Psoas muscle (tissue), 8 donors: Measurements from ENCODE around the gene MRPL2. TPM values are rescaled to one million over a fixed set of nuclear protein-coding genes. Genes with fewer than 3 reads are reported as not detected.

Experiments
- ATAC-seq, 4 donors: fragments of 200-7000 bp; cut with Tn5 transposase; one replicate each; pipeline ENCODE4 v1.9.1; 2020; ENCODE audit warnings: moderate library complexity in 3 of 4, mild to moderate bottlenecking in 2 of 4
- DNase-seq, 2 donors: peaks; one replicate each; pipeline ENCODE4 v3.0.0-alpha.2; 2020
- H3K27ac ChIP-seq: fragments of 200-600 bp; one replicate; pipeline ENCODE4 v1.8.0; 2022
- H3K27me3 ChIP-seq, 3 donors: fragments of 200-600 bp in 1 of 3; one replicate each; pipeline versions ENCODE4 v1.6.1 to v1.8.0; 2013 to 2022; ENCODE audit warnings: low read length in 2 of 3, mild to moderate bottlenecking in 2 of 3, moderate library complexity in 1 of 3; ENCODE audit not compliant: insufficient read depth in 3 of 3
- H3K36me3 ChIP-seq, 2 donors: fragments of 200-600 bp in 1 of 2; one replicate each; pipeline versions ENCODE4 v1.6.1 to v1.8.0; 2013 to 2022; ENCODE audit warnings: low read depth in 1 of 2, mild to moderate bottlenecking in 1 of 2, moderate library complexity in 1 of 2; ENCODE audit not compliant: insufficient read depth in 1 of 2
- H3K4me1 ChIP-seq: fragments of 200-600 bp; one replicate; pipeline ENCODE4 v1.8.0; 2022
- H3K4me3 ChIP-seq: fragments of 200-600 bp; one replicate; pipeline ENCODE4 v1.8.0; 2022; ENCODE audit warnings: mild to moderate bottlenecking
- H3K9me3 ChIP-seq: fragments of 200-600 bp; one replicate; pipeline ENCODE4 v1.8.0; 2022
- CTCF ChIP-seq: fragments of 200-600 bp; IDR thresholded peaks from one replicate; pipeline ENCODE4 v1.8.0; 2022; ENCODE audit warnings: antibody characterized with exemption
- WGBS, 3 donors: extraction: QIAGEN DNeasy Blood & Tissue Kit; methylation state at CpG; one replicate each; pipeline versions ENCODE4 v1.1.6 to v1.1.7; 2013; 5-methylcytosine and 5-hydroxymethylcytosine counted together
- intact Hi-C, 2 donors: fragments of 100-400 bp; cut with DNase I; formaldehyde crosslinking; loops; one replicate each; pipeline versions ENCODE4 v1.11.0 to v1.14.2; 2022
- polyA plus RNA-seq, 3 donors: library from polyadenylated mRNA; stranded (reverse); fragments of 200-250 nt; gene quantifications; one replicate each; pipeline ENCODE4 v1.2.3, GENCODE V29; 2013
- total RNA-seq, 4 donors: library from RNA; stranded (reverse); fragmentation: NEBNext Ultra II Directional in 2 of 4; extraction: Animal tissue kit (Norgen Biotek cat#: 25700) in 2 of 4; gene quantifications; one replicate each; pipeline versions ENCODE4 v1.2.1 to v1.2.4, GENCODE V29; 2021 to 2023
- donor health status: healthy with polysubstance abuse.
- donor health status: DM: no; HTN: no; CAD: no; lungs with moderate emphysema.
- donor health status: Bipolar disorder and iron deficiency.
- donor health status: healthy.
- donor health status: DM: yes; HTN: yes; CAD: no.
- donor health status: DM: no; HTN: no; CAD: no.
- donor health status: DM: no; HTN: no; CAD: no.
- donor health status: DM: yes; HTN: yes; CAD: no.

The MRPL2 gene
- total and polyA plus RNA-seq, 7 donors, result 61.3 to 139 (median 91.2) TPM

- Histone ChIP-seq H3K27ac (no peak overlapping the region), H3K4me3 (no peak overlapping the region), H3K9me3 (no peaks in the 10 kb centered on the region), H3K36me3 (peaks cover 4 to 67% of the 10 kb centered on the region in 2 donors), H3K27me3 (no peaks in the 10 kb centered on the region), H3K4me1 (peaks cover 15% of the 10 kb centered on the region)
- ATAC-seq, result no peak
- WGBS, 3 donors, result 89 to 96% (median 90%) methylated on average over 18 of the region's 18 CpGs
- no peak for TF ChIP-seq CTCF
- intact Hi-C loops, result no loop called here
- DNase-seq, result no peak
Observed at GRCh38 chr6:43040542-43041257, 18.5 kb downstream of the MRPL2 start.

GRCh38 chr6:43038727-43039126, 20.5 kb downstream of the MRPL2 start:
- H3K27me3 ChIP-seq, result no peaks in the 10 kb centered on the region
- 71 to 77% (median 76%) methylated on average over 9 of the region's 9 CpGs for WGBS, 3 donors
- no peak overlapping the region for H3K27ac ChIP-seq
- ATAC-seq, result no peak
- peaks cover 24% of the 10 kb centered on the region for H3K4me1 ChIP-seq
- H3K36me3 ChIP-seq, result peaks cover 0 to 58% of the 10 kb centered on the region in 2 donors
- no peaks in the 10 kb centered on the region for H3K9me3 ChIP-seq
- DNase-seq, result no peak
- intact Hi-C loops, result no loop called here
- no peak for TF ChIP-seq CTCF
- no peak overlapping the region for H3K4me3 ChIP-seq

- ATAC-seq, result no peak
- no peak for DNase-seq
- peaks cover 24% of the 10 kb centered on the region for H3K4me1 ChIP-seq
- H3K36me3 ChIP-seq, result peaks cover 4 to 55% of the 10 kb centered on the region in 2 donors
- H3K27ac ChIP-seq, result no peak overlapping the region
- no peak overlapping the region for H3K4me3 ChIP-seq
- no peaks in the 10 kb centered on the region for H3K9me3 ChIP-seq
- intact Hi-C loops, result loop anchor here in 1 of 2 donors (2.0 kb wide), 1 partner anchor 15 kb away; the partner anchor contains the start of gene CUL7
- no peak for TF ChIP-seq CTCF
- 76 to 78% (median 78%) methylated on average over 8 to 9 of the region's 9 CpGs for WGBS, 3 donors
- no peaks in the 10 kb centered on the region for H3K27me3 ChIP-seq
Observed at GRCh38 chr6:43037706-43038105, 21.5 kb downstream of the MRPL2 start.

- no peaks in the 10 kb centered on the region for H3K9me3 ChIP-seq
- ATAC-seq (no peak), DNase-seq (no peak)
- no peak for TF ChIP-seq CTCF
- H3K27me3 ChIP-seq, result no peaks in the 10 kb centered on the region
- intact Hi-C loops, result loop anchor here in 1 of 2 donors (2.0 kb wide), 1 partner anchor 16 kb away; the partner anchor contains the start of gene CUL7
- 33 to 53% (median 34%) methylated on average over 5 of the region's 5 CpGs for WGBS, 3 donors
- peak overlapping the region; percentile 7 for H3K27ac ChIP-seq
- no peak overlapping the region for H3K4me3 ChIP-seq
- H3K36me3 ChIP-seq, result peaks cover 4 to 55% of the 10 kb centered on the region in 2 donors
- H3K4me1 ChIP-seq, result peaks cover 24% of the 10 kb centered on the region
Observed at GRCh38 chr6:43037197-43037596, 22.0 kb downstream of the MRPL2 start.
